ENCODE measurements around the gene SPRR1A.

Gene SPRR1A

DNA sequence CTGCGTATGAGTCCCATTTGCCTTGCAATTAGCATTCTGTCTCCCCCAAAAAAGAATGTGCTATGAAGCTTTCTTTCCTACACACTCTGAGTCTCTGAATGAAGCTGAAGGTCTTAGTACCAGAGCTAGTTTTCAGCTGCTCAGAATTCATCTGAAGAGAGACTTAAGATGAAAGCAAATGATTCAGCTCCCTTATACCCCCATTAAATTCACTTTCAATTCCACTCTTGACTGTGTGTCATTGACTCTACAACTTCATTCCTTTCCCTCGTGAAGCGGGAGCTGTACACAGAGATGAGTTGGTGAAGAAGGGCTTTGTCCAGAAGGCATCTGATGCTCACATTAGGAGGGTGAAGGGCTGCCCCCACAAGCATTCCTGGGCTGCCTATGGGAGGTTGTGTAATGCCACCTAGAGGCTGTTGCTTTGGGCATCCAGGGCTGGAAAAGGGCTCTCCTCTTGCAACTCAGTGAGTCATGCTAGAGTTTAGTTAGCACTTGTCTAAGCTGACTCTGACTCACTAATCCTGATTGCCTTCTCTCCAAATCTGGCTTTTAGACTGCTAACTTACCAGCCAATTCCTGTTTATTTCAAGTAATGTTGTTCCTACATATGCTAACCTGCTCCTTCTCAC, 48.9 kb downstream of the SPRR1A start:
- no peak for DNase-seq

GRCh38 chr1:153035211-153035610, 51.3 kb downstream of the SPRR1A start:
- DNase-seq: no peak
